ENCODE data around the gene ERP27. TPM values are rescaled to one million over a fixed set of nuclear protein-coding genes. Genes with fewer than 3 reads are reported as not detected.

Gene ERP27
- total RNA-seq, 1 experiment from 2014 or later, result not detected

DNA sequence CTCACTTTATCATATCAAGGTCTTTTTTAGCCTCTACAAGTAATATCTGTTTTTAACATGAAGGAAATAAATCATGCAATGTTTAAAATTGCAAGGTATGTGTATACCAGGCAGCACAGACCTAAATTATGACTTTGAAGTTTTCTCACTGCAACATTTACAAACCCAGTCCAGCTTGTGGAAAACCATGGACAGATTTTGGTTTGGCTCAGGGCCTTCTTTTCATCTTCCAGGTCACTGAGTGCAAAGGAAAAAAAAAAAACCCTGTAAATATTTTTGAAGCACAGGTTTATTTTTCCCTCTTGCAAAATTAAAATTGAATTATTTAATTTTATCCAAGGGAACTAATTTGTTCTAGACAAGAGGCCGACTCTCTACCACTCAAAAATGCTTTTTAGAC lies 66.5 kb downstream of the ERP27 start:
- Mint-ChIP-seq H3K9me3 (peaks cover 16% of the 10 kb centered on the region), H3K4me3 (no peak overlapping the region), H3K27me3 (ENCODE audit: low read depth) (peaks cover 6% of the 10 kb centered on the region), H3K27ac (no peak overlapping the region), H3K4me1 (no peaks in the 10 kb centered on the region), H3K36me3 (peaks cover 14% of the 10 kb centered on the region)
- DNase-seq (ENCODE audit: low spot score) (no peak), ATAC-seq (no peak)
- POLR2A ChIA-PET, result no interaction called here
- CTCF ChIA-PET, result no interaction called here
- TF ChIP-seq NFATC4 (CRISPR knock-in tag; IDR thresholded peaks at IDR 0.05), result no peak
- TF ChIP-seq, protein P1, sequence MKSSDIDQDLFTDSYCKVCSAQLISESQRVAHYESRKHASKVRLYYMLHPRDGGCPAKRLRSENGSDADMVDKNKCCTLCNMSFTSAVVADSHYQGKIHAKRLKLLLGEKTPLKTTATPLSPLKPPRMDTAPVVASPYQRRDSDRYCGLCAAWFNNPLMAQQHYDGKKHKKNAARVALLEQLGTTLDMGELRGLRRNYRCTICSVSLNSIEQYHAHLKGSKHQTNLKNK (CRISPR knock-in tag; IDR thresholded peaks at IDR 0.05), result no peak
- no peak for TF ChIP-seq NFE2L1 (CRISPR knock-in tag; IDR thresholded peaks at IDR 0.05)
- TF ChIP-seq NR3C1 (CRISPR knock-in tag; conservative IDR thresholded peaks at IDR 0.05; ENCODE audit: low read depth), result no peak

DNA sequence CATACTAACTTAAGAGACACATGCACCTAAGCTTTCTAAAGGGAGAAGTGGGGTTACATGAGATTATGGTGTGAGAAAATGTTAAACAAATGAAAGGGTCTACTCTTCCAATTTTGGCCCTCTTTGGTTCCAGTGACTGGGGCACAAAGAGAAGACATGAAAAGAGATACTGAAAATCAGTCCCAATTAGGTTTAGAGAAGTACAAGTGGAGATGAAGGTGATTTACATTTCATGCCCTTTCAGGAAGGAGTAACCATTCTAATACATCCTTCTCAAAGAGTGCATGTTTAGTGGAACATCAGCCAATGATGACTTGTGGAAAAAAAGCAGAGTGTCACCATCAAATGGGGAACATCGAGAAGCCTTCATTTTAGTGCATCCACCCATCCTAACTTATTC lies 67.1 kb downstream of the ERP27 start:
- ChIA-PET POLR2A (no interaction called here), CTCF (no interaction called here)

More for the DNA sequence above, 67.1 kb downstream of the ERP27 start:
- TF ChIP-seq, protein P2, sequence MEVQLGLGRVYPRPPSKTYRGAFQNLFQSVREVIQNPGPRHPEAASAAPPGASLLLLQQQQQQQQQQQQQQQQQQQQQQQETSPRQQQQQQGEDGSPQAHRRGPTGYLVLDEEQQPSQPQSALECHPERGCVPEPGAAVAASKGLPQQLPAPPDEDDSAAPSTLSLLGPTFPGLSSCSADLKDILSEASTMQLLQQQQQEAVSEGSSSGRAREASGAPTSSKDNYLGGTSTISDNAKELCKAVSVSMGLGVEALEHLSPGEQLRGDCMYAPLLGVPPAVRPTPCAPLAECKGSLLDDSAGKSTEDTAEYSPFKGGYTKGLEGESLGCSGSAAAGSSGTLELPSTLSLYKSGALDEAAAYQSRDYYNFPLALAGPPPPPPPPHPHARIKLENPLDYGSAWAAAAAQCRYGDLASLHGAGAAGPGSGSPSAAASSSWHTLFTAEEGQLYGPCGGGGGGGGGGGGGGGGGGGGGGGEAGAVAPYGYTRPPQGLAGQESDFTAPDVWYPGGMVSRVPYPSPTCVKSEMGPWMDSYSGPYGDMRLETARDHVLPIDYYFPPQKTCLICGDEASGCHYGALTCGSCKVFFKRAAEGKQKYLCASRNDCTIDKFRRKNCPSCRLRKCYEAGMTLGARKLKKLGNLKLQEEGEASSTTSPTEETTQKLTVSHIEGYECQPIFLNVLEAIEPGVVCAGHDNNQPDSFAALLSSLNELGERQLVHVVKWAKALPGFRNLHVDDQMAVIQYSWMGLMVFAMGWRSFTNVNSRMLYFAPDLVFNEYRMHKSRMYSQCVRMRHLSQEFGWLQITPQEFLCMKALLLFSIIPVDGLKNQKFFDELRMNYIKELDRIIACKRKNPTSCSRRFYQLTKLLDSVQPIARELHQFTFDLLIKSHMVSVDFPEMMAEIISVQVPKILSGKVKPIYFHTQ (CRISPR knock-in tag; IDR thresholded peaks at IDR 0.05), result no peak
- no peak for TF ChIP-seq PRDM15 (CRISPR knock-in tag; IDR thresholded peaks at IDR 0.05)
- TF ChIP-seq CBFB (CRISPR knock-in tag; IDR thresholded peaks at IDR 0.05; ENCODE audit: low read depth), result no peak
- TF ChIP-seq USF1 (CRISPR knock-in tag; IDR thresholded peaks at IDR 0.05), result no peak
- no peak for TF ChIP-seq HMGXB4 (CRISPR knock-in tag; IDR thresholded peaks at IDR 0.05)
- TF ChIP-seq, protein P3, sequence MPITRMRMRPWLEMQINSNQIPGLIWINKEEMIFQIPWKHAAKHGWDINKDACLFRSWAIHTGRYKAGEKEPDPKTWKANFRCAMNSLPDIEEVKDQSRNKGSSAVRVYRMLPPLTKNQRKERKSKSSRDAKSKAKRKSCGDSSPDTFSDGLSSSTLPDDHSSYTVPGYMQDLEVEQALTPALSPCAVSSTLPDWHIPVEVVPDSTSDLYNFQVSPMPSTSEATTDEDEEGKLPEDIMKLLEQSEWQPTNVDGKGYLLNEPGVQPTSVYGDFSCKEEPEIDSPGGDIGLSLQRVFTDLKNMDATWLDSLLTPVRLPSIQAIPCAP (CRISPR knock-in tag; IDR thresholded peaks at IDR 0.05), result no peak
- TF ChIP-seq ZNF423 (CRISPR knock-in tag; IDR thresholded peaks at IDR 0.05), result no peak
- no peak for TF ChIP-seq JUN (CRISPR knock-in tag; IDR thresholded peaks at IDR 0.05)
- no peak overlapping the region for H3K4me3 Mint-ChIP-seq
- DNase-seq (ENCODE audit: low spot score), result no peak
- peaks cover 20% of the 10 kb centered on the region for H3K9me3 Mint-ChIP-seq
- H3K4me1 Mint-ChIP-seq, result no peaks in the 10 kb centered on the region
- ATAC-seq, result no peak
- H3K36me3 Mint-ChIP-seq, result peaks cover 15% of the 10 kb centered on the region
- H3K27ac Mint-ChIP-seq, result no peak overlapping the region
- H3K27me3 Mint-ChIP-seq (ENCODE audit: low read depth), result peaks cover 6% of the 10 kb centered on the region

Data from WTC11 (cell line).